H1 (cell line): ENCODE results near the gene ARID2. TPM values are rescaled to one million over a fixed set of nuclear protein-coding genes. Genes with fewer than 3 reads are reported as not detected.

Experiments
- CBX5 ChIP-seq: fragments of 300-800, 300-1000 bp; sonication (generic); IDR thresholded peaks from 2 replicates; pipeline ENCODE4 v1.7.1; 2016; ENCODE audit warnings: antibody characterized with exemption, low read length, low read depth
- polyA plus RNA-seq, 7 experiments: library from polyadenylated mRNA; depleted of rRNA in 3 of 7; stranded (reverse) in 5 of 7; unstranded in 2 of 7; fragments of >200 nt in 5 of 7; fragments of 200-250 nt in 2 of 7; gene quantifications; 1 replicate in 5 of 7; 2 replicates in 1 of 7; 4 replicates in 1 of 7; pipeline versions ENCODE4 v1.2.1 to v1.2.3, GENCODE V29; 2011 to 2013; ENCODE audit warnings: missing spikeins in 2 of 7, mixed read lengths in 2 of 7
- total RNA-seq: library from RNA; stranded (reverse); fragmentation: NEBNext Ultra II Directional; extraction: Animal tissue kit (Norgen Biotek cat#: 25700); gene quantifications from 2 replicates; pipeline ENCODE4 v1.2.1, GENCODE V29; 2021

Gene ARID2
- total and polyA plus RNA-seq, 2 of the 8 experiments (the other 6 are each of a cell fraction or from before 2014, with no cell fraction given), result 32.0 to 45.2 TPM

GRCh38 chr12:45887544-45887943, 158.0 kb downstream of the ARID2 start (continued):
- no peak for TF ChIP-seq CBX5
